Fibroblast of lung (primary cell): ENCODE results near the gene NR3C2.

Experiments used
- CTCF ChIP-seq, 2 donors: IDR thresholded peaks in 1 of 2; conservative IDR thresholded peaks in 1 of 2; 1 replicate in 1 of 2; 2 replicates in 1 of 2; pipeline ENCODE4 v1.5.1; 2011 to 2012; ENCODE audit warnings: low read length in 2 of 2, control low read depth in 1 of 2, inconsistent platforms in 1 of 2, low read depth in 1 of 2, mild to moderate bottlenecking in 1 of 2
- EZH2 ChIP-seq: IDR thresholded peaks from 2 replicates; pipeline ENCODE4 v1.5.1; 2012; ENCODE audit warnings: low read length, control low read depth, mild to moderate bottlenecking; ENCODE audit errors: missing control alignments

GRCh38 chr4:148120216-148120615, 322.0 kb downstream of the NR3C2 start:
- TF ChIP-seq CTCF (conservative IDR thresholded peaks at IDR 0.05 in 1 of 2, IDR thresholded peaks at IDR 0.05 in 1 of 2; ENCODE audit: low read depth in 1 of 2, low read length in 2 of 2): no peak
- TF ChIP-seq EZH2: no peak
